SU-DHL-6 (cell line): ENCODE data around the gene TSNAX.

Source experiments
- CTCF ChIP-seq: fragments of 200-600 bp; sonication (generic); IDR thresholded peaks from one replicate; pipeline ENCODE4 v1.5.1; 2017; ENCODE audit warnings: antibody characterized with exemption, mild to moderate bottlenecking, low read length, moderate library complexity; ENCODE audit not compliant: insufficient read depth, poor library complexity, severe bottlenecking
- EZH2phosphoT487 ChIP-seq: fragments of 200-600 bp; sonication (generic), shearing (Covaris generic); conservative IDR thresholded peaks from 2 replicates; pipeline ENCODE4 v1.6.1; 2018; ENCODE audit warnings: mild to moderate bottlenecking, antibody characterized with exemption, low read length, moderate library complexity, mixed read lengths

DNA sequence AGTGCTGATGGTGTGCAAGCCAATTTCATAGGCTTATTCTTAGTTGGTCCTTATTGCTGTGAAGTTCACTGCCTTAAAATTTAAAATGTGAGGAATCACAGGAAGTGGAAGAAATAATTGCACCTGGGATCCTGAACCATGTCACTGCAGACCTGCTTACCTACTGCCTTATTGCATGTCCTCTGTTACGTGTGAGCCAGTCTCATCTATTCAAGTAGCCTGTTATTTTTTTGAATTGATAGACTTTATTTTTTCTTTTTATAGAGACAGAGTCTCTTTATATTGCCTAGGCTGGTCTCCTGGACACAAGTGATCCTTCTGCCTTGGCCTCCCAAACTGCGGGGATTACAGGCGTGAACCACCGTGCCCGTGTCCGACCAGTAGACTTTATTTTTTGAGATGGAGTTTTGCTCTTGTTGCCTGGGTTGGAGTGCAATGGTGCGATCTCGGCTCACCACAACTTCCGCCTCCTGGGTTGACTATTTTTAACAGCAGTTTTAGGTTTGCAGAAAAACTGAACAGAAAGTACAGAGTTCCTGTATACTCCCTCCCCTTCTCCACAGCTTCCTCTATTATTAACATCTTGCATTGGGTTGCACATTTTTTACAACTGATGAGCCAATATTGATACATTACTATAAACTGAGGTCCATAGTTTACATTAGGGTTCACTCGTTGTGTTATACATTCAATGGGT is 84.1 kb downstream of the TSNAX start:
- no peak for TF ChIP-seq CTCF
- TF ChIP-seq EZH2phosphoT487, result no peak
